ENCODE measurements around the gene GPR135.

- TF ChIP-seq CTCF (IDR thresholded peaks at IDR 0.05; ENCODE audit: low read depth, low read length, missing input control) (no peak), TAF1 (conservative IDR thresholded peaks at IDR 0.05) (no peak), ZBTB33 (IDR thresholded peaks at IDR 0.05) (no peak), GABPA (IDR thresholded peaks at IDR 0.05 in 1 of 2, conservative IDR thresholded peaks at IDR 0.05 in 1 of 2) (no peak)
- TF ChIP-seq, protein P1, sequence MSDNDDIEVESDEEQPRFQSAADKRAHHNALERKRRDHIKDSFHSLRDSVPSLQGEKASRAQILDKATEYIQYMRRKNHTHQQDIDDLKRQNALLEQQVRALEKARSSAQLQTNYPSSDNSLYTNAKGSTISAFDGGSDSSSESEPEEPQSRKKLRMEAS (IDR thresholded peaks at IDR 0.05), result no peak
These were observed 25.8 kb downstream of the GPR135 start for GRCh38 chr14:59439256-59439965.

All from liver (tissue), 3 donors.